CD14-positive monocyte (primary cell): Measurements from ENCODE around the gene RILPL1. TPM values are rescaled to one million over a fixed set of nuclear protein-coding genes. Genes with fewer than 3 reads are reported as not detected.

ENCODE experiments used
- DNase-seq, 3 donors: peaks; one replicate each; pipeline ENCODE4 v3.0.0-alpha.2; 2011 to 2022
- H2AFZ ChIP-seq: 2 replicates; pipeline ENCODE4 v1.6.0; 2012; ENCODE audit warnings: mild to moderate bottlenecking, low read depth, low read length, inconsistent platforms; ENCODE audit not compliant: insufficient read depth, poor library complexity, severe bottlenecking
- H3K27ac ChIP-seq, 2 donors: 1 replicate in 1 of 2; 2 replicates in 1 of 2; pipeline ENCODE4 v1.5.1; 2012 to 2013; ENCODE audit warnings: low read length in 2 of 2, control low read depth in 1 of 2, inconsistent platforms in 1 of 2, low read depth in 1 of 2, mild to moderate bottlenecking in 1 of 2
- H3K27me3 ChIP-seq, 2 donors: one replicate each; pipeline versions ENCODE4 v1.6.0 to v1.6.1; 2011 to 2013; ENCODE audit warnings: low read length in 2 of 2; ENCODE audit not compliant: control insufficient read depth in 2 of 2, insufficient read depth in 2 of 2
- H3K36me3 ChIP-seq, 2 donors: replicated peaks in 1 of 2; 1 replicate in 1 of 2; 2 replicates in 1 of 2; pipeline versions ENCODE4 v1.5.1 to v1.6.1; 2012 to 2013; ENCODE audit warnings: low read length in 2 of 2, control low read depth in 1 of 2, inconsistent platforms in 1 of 2, mild to moderate bottlenecking in 1 of 2; ENCODE audit not compliant: insufficient read depth in 2 of 2, control insufficient read depth in 1 of 2
- H3K4me1 ChIP-seq, 2 donors: 1 replicate in 1 of 2; 2 replicates in 1 of 2; pipeline versions ENCODE4 v1.5.1 to v1.6.1; 2012 to 2013; ENCODE audit warnings: low read length in 2 of 2, control low read depth in 1 of 2, inconsistent platforms in 1 of 2, mild to moderate bottlenecking in 1 of 2, moderate library complexity in 1 of 2; ENCODE audit not compliant: insufficient read depth in 2 of 2, control insufficient read depth in 1 of 2
- H3K4me2 ChIP-seq: replicated peaks from 2 replicates; pipeline ENCODE3; 2012; ENCODE audit warnings: low read length, moderate library complexity, mild to moderate bottlenecking; ENCODE audit not compliant: poor library complexity, severe bottlenecking; ENCODE audit errors: extremely low read depth
- H3K4me3 ChIP-seq, 3 experiments: fragments of 200-600 bp in 1 of 3; sonication (generic) in 1 of 3; replicated peaks in 1 of 3; 1 replicate in 2 of 3; 2 replicates in 1 of 3; pipeline ENCODE4 v1.5.1; 2011 to 2013; ENCODE audit warnings: low read length in 3 of 3, mild to moderate bottlenecking in 3 of 3, control low read depth in 2 of 3, low read depth in 2 of 3, inconsistent platforms in 1 of 3, moderate library complexity in 1 of 3
- H3K79me2 ChIP-seq: 2 replicates; pipeline ENCODE4 v1.6.0; 2012; ENCODE audit warnings: mild to moderate bottlenecking, control low read depth, inconsistent platforms, low read length, moderate library complexity; ENCODE audit not compliant: insufficient read depth
- H3K9ac ChIP-seq: 2 replicates; pipeline ENCODE4 v1.6.0; 2017; ENCODE audit warnings: low read length, mild to moderate bottlenecking; ENCODE audit not compliant: insufficient read depth, poor library complexity, severe bottlenecking
- H3K9me3 ChIP-seq, 2 donors: replicated peaks in 1 of 2; 1 replicate in 1 of 2; 2 replicates in 1 of 2; pipeline versions ENCODE4 v1.5.1 to v1.6.1; 2012 to 2013; ENCODE audit warnings: low read length in 2 of 2, control low read depth in 1 of 2; ENCODE audit not compliant: control insufficient read depth in 1 of 2, insufficient read depth in 1 of 2
- H4K20me1 ChIP-seq: 2 replicates; pipeline ENCODE4 v1.6.0; 2012; ENCODE audit warnings: mild to moderate bottlenecking, low read length, control low read depth, moderate library complexity; ENCODE audit not compliant: insufficient read depth
- H3K27ac Mint-ChIP-seq, 7 donors: one replicate each; pipeline ENCODE4 v1.8.0; 2020; ENCODE audit warnings: mild to moderate bottlenecking in 7 of 7, mixed read lengths in 7 of 7, moderate library complexity in 6 of 7, inconsistent platforms in 2 of 7
- H3K27me3 Mint-ChIP-seq, 3 donors: one replicate each; pipeline ENCODE4 v1.8.0; 2021 to 2022; ENCODE audit warnings: low read depth in 3 of 3, mild to moderate bottlenecking in 3 of 3, mixed read lengths in 3 of 3, moderate library complexity in 3 of 3, inconsistent platforms in 1 of 3
- H3K36me3 Mint-ChIP-seq, 2 donors: one replicate each; pipeline ENCODE4 v1.8.0; 2020; ENCODE audit warnings: mixed read lengths in 2 of 2, inconsistent platforms in 1 of 2, mild to moderate bottlenecking in 1 of 2
- H3K4me1 Mint-ChIP-seq: one replicate; pipeline ENCODE4 v1.8.0; 2020; ENCODE audit warnings: mild to moderate bottlenecking, mixed read lengths
- H3K4me3 Mint-ChIP-seq, 2 donors: one replicate each; pipeline ENCODE4 v1.8.0; 2020; ENCODE audit warnings: mild to moderate bottlenecking in 2 of 2, mixed read lengths in 2 of 2, moderate library complexity in 1 of 2
- H3K9me3 Mint-ChIP-seq, 7 donors: one replicate each; pipeline ENCODE4 v1.8.0; 2020 to 2022; ENCODE audit warnings: mixed read lengths in 7 of 7, mild to moderate bottlenecking in 6 of 7, moderate library complexity in 6 of 7, inconsistent platforms in 2 of 7
- WGBS: methylation state at CpG from one replicate; pipeline ENCODE4 v1.1.5; 2013; ENCODE audit warnings: missing lambda C conversion rate; ENCODE audit not compliant: insufficient coverage; 5-methylcytosine and 5-hydroxymethylcytosine counted together
- intact Hi-C, 2 donors: fragments of 100-400 bp; cut with micrococcal nuclease; formaldehyde crosslinking; loops; one replicate each; pipeline versions ENCODE4 v1.15.0 to v1.15.1; 2023
- polyA plus RNA-seq, 3 donors: library from polyadenylated mRNA; depleted of rRNA in 1 of 3; unstranded in 2 of 3; stranded (reverse) in 1 of 3; fragments of 300-500 nt in 2 of 3; fragments of >200 nt in 1 of 3; fragmentation: Illumina TruSeq in 2 of 3; gene quantifications; 1 replicate in 2 of 3; 2 replicates in 1 of 3; pipeline ENCODE4 v1.2.3, GENCODE V29; 2012 to 2021
- TF ChIP-seq, protein P1 (sequence below): fragments of 200-600 bp; IDR thresholded peaks from one replicate; pipeline ENCODE4 v1.8.0; 2022; ENCODE audit warnings: antibody characterized with exemption, mild to moderate bottlenecking

RILPL1 gene
- polyA plus RNA-seq, 3 donors: 1.2 TPM; not detected in 2

DNA sequence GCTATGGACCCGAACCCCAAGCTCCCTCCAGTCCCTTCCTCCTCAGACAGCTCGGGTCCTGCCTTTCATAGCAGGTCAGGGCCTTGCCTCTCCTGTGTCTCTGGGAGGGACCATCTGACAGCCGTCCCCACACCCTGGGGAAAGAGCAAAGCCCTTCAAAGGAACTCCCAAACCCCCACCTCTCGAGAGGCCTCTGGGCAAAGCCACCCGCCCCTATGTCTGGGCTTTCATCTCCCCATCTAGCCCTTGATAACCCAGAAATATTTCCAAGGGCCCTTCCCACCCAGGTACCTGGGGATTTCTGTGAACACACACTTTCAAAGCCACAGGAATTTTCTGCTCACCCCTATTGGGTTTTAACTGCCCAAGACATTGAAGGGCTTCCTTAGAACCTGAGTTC lies 43.4 kb downstream of the RILPL1 start:
- Mint-ChIP-seq H3K4me3 (no peak overlapping the region), H3K27me3 (peaks cover 0 to 16% (median 5%) of the 10 kb centered on the region in 3 donors), H3K9me3 (peaks cover 0 to 2% (median 0%) of the 10 kb centered on the region in 7 donors), H3K27ac (peak overlapping the region in 2 of 7 donors; percentile 36 to 46), H3K4me1 (peaks cover 12% of the 10 kb centered on the region), H3K36me3 (no peaks in the 10 kb centered on the region)
- H2AFZ ChIP-seq: no peak overlapping the region
- no peak overlapping the region for H3K4me2 ChIP-seq
- H3K79me2 ChIP-seq: no peaks in the 10 kb centered on the region
- H3K4me3 ChIP-seq: no peak overlapping the region
- H3K9ac ChIP-seq: no peak overlapping the region
- H4K20me1 ChIP-seq: no peaks in the 10 kb centered on the region
- intact Hi-C loops: no loop called here
- TF ChIP-seq, protein P1, sequence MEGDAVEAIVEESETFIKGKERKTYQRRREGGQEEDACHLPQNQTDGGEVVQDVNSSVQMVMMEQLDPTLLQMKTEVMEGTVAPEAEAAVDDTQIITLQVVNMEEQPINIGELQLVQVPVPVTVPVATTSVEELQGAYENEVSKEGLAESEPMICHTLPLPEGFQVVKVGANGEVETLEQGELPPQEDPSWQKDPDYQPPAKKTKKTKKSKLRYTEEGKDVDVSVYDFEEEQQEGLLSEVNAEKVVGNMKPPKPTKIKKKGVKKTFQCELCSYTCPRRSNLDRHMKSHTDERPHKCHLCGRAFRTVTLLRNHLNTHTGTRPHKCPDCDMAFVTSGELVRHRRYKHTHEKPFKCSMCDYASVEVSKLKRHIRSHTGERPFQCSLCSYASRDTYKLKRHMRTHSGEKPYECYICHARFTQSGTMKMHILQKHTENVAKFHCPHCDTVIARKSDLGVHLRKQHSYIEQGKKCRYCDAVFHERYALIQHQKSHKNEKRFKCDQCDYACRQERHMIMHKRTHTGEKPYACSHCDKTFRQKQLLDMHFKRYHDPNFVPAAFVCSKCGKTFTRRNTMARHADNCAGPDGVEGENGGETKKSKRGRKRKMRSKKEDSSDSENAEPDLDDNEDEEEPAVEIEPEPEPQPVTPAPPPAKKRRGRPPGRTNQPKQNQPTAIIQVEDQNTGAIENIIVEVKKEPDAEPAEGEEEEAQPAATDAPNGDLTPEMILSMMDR: no peak
- H3K27me3 ChIP-seq: no peaks in the 10 kb centered on the region
- DNase-seq: no peak
- H3K36me3 ChIP-seq: no peaks in the 10 kb centered on the region
- WGBS: 92% methylated on average over 4 of the region's 5 CpGs
- no peak overlapping the region for H3K27ac ChIP-seq
- H3K9me3 ChIP-seq: no peaks in the 10 kb centered on the region
- H3K4me1 ChIP-seq: peaks cover 0 to 4% of the 10 kb centered on the region in 2 donors

DNA sequence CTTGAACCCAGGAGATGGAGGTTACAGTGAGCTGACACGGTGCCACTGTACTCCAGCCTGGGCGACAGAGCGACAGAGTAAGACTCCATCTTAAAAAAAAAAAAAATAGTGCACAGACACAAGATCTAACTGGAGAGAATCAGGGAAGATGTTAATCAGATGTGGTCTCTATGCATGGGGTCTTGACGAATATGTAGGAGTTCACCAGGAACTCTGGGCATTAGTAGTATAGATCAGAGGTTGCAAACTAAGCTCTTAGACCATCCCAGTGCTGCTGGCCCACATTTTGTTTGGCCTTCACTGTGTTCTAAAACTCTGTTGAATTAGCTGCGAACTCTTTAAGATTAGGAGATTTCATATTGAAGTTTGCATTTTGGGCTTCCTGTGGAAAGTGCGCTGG lies 43.9 kb downstream of the RILPL1 start:
- Histone ChIP-seq H3K79me2 (no peaks in the 10 kb centered on the region), H4K20me1 (no peaks in the 10 kb centered on the region), H3K4me1 (peaks cover 0 to 4% of the 10 kb centered on the region in 2 donors), H3K27me3 (no peaks in the 10 kb centered on the region), H3K27ac (no peak overlapping the region), H3K4me2 (no peak overlapping the region), H3K4me3 (no peak overlapping the region), H2AFZ (no peak overlapping the region), H3K36me3 (no peaks in the 10 kb centered on the region), H3K9me3 (no peaks in the 10 kb centered on the region), H3K9ac (no peak overlapping the region)
- H3K27me3 Mint-ChIP-seq: peaks cover 2 to 18% (median 5%) of the 10 kb centered on the region in 3 donors
- no peak overlapping the region for H3K27ac Mint-ChIP-seq
- no peak for DNase-seq
- intact Hi-C loops: no loop called here
- TF ChIP-seq, protein P1: no peak
- H3K4me1 Mint-ChIP-seq: peaks cover 12% of the 10 kb centered on the region
- 100% methylated on average over 2 of the region's 6 CpGs for WGBS
- H3K4me3 Mint-ChIP-seq: no peak overlapping the region
- no peaks in the 10 kb centered on the region for H3K36me3 Mint-ChIP-seq
- peaks cover 0 to 2% (median 0%) of the 10 kb centered on the region in 7 donors for H3K9me3 Mint-ChIP-seq
